Activated CD8-positive, alpha-beta T cell treated with anti-CD3 and anti-CD28 coated beads for 36 hours (primary cell): ENCODE data around the gene NTSR2. TPM values are rescaled to one million over a fixed set of nuclear protein-coding genes. Genes with fewer than 3 reads are reported as not detected.

Experiments
- ATAC-seq: fragments of 200-7000 bp; cut with Tn5 transposase; one replicate; pipeline ENCODE4 v1.10.0; 2021; ENCODE audit warnings: mild to moderate bottlenecking, moderate library complexity
- CTCF ChIA-PET: fragments of 350-600 bp; sonication (Branson Sonifier 250); formaldehyde crosslinking; loops from one replicate; lab custom pipeline; 2021; ENCODE audit warnings: antibody characterized with exemption; lab: Charles Lee
- POLR2A ChIA-PET: fragments of 350-600 bp; sonication (Branson Sonifier 250); formaldehyde crosslinking; loops from one replicate; lab custom pipeline; 2021; ENCODE audit warnings: antibody characterized with exemption; lab: Charles Lee
- DNase-seq: peaks from one replicate; pipeline ENCODE4 v3.0.0-alpha.2; 2020
- H3K27ac Mint-ChIP-seq: one replicate; pipeline ENCODE4 v1.8.0; 2021; ENCODE audit warnings: mild to moderate bottlenecking, mixed read lengths
- H3K27me3 Mint-ChIP-seq: one replicate; pipeline ENCODE4 v1.8.0; 2021; ENCODE audit warnings: mixed read lengths
- H3K36me3 Mint-ChIP-seq: one replicate; pipeline ENCODE4 v1.8.0; 2021; ENCODE audit warnings: low read depth, mixed read lengths
- H3K4me1 Mint-ChIP-seq: one replicate; pipeline ENCODE4 v1.8.0; 2021; ENCODE audit warnings: low read depth, mixed read lengths
- H3K4me3 Mint-ChIP-seq: one replicate; pipeline ENCODE4 v1.8.0; 2021; ENCODE audit warnings: mild to moderate bottlenecking, moderate library complexity, mixed read lengths
- H3K9me3 Mint-ChIP-seq: one replicate; pipeline ENCODE4 v1.8.0; 2021; ENCODE audit warnings: mixed read lengths
- CTCF ChIP-seq: fragments of 200-600 bp; IDR thresholded peaks from one replicate; pipeline ENCODE4 v1.8.0; 2022; ENCODE audit warnings: antibody characterized with exemption, mild to moderate bottlenecking
- intact Hi-C: fragments of 100-400 bp; cut with micrococcal nuclease; formaldehyde crosslinking; loops from one replicate; pipeline ENCODE4 v1.10.0; 2022
- total RNA-seq, 2 experiments: library from RNA; stranded (reverse); gene quantifications; one replicate each; pipeline ENCODE4 v1.2.3, GENCODE V29; 2021

Gene NTSR2
- total RNA-seq, 2 experiments from 2014 or later: not detected

- peaks cover 37% of the 10 kb centered on the region for H3K27me3 Mint-ChIP-seq
- H3K4me1 Mint-ChIP-seq: peaks cover 7% of the 10 kb centered on the region
- no peak overlapping the region for H3K27ac Mint-ChIP-seq
- ATAC-seq (no peak), DNase-seq (no peak)
- no peak for TF ChIP-seq CTCF
- peaks cover 3% of the 10 kb centered on the region for H3K9me3 Mint-ChIP-seq
- POLR2A ChIA-PET: no interaction called here
- H3K4me3 Mint-ChIP-seq: no peak overlapping the region
- intact Hi-C loops: no loop called here
- no peaks in the 10 kb centered on the region for H3K36me3 Mint-ChIP-seq
- CTCF ChIA-PET: no interaction called here
Measured at GRCh38 chr2:11674983-11675382, 5.0 kb upstream of the NTSR2 start.

- TF ChIP-seq CTCF: no peak
- ChIA-PET CTCF (interaction anchor here (1.0 kb wide), 1 partner anchor 69 kb away, joined by 3 read pairs; no protein-coding TSS in a partner anchor), POLR2A (no interaction called here)
- no peak for DNase-seq
- ATAC-seq: no peak
- H3K27ac Mint-ChIP-seq: no peak overlapping the region
- no peak overlapping the region for H3K4me3 Mint-ChIP-seq
- H3K36me3 Mint-ChIP-seq: no peaks in the 10 kb centered on the region
- intact Hi-C loops: no loop called here
- H3K9me3 Mint-ChIP-seq: peaks cover 3% of the 10 kb centered on the region
- peaks cover 42% of the 10 kb centered on the region for H3K27me3 Mint-ChIP-seq
- H3K4me1 Mint-ChIP-seq: peaks cover 7% of the 10 kb centered on the region
Measured at GRCh38 chr2:11672407-11672806, 2.4 kb upstream of the NTSR2 start.

- ChIA-PET POLR2A (no interaction called here), CTCF (no interaction called here)
- Mint-ChIP-seq H3K9me3 (peaks cover 6% of the 10 kb centered on the region), H3K27me3 (peaks cover 24% of the 10 kb centered on the region), H3K36me3 (no peaks in the 10 kb centered on the region), H3K27ac (no peak overlapping the region), H3K4me3 (no peak overlapping the region), H3K4me1 (peaks cover 4% of the 10 kb centered on the region)
- no peak for DNase-seq
- no peak for TF ChIP-seq CTCF
- intact Hi-C loops: no loop called here
- no peak for ATAC-seq
Measured at GRCh38 chr2:11667866-11668637, 1.9 kb downstream of the NTSR2 start.

GRCh38 chr2:11667194-11667593 lies 2.8 kb downstream of the NTSR2 start:
- TF ChIP-seq CTCF: no peak
- Mint-ChIP-seq H3K4me1 (peaks cover 3% of the 10 kb centered on the region), H3K4me3 (no peak overlapping the region), H3K27me3 (peaks cover 20% of the 10 kb centered on the region), H3K36me3 (peaks cover 1% of the 10 kb centered on the region), H3K9me3 (peaks cover 11% of the 10 kb centered on the region), H3K27ac (no peak overlapping the region)
- intact Hi-C loops: no loop called here
- ATAC-seq (no peak), DNase-seq (no peak)
- CTCF ChIA-PET: no interaction called here
- POLR2A ChIA-PET: no interaction called here

GRCh38 chr2:11665510-11666362 lies 4.3 kb downstream of the NTSR2 start:
- intact Hi-C loops: no loop called here
- H3K4me1 Mint-ChIP-seq: peaks cover 3% of the 10 kb centered on the region
- no peak for DNase-seq
- no peak overlapping the region for H3K27ac Mint-ChIP-seq
- H3K27me3 Mint-ChIP-seq: peaks cover 19% of the 10 kb centered on the region
- no peak for TF ChIP-seq CTCF
- no peak overlapping the region for H3K4me3 Mint-ChIP-seq
- ATAC-seq: no peak
- H3K9me3 Mint-ChIP-seq: peaks cover 11% of the 10 kb centered on the region
- CTCF ChIA-PET: interaction anchor here (1.0 to 1.4 kb wide), 3 partner anchors 15 to 120 kb away, joined by 3 to 4 read pairs (median 4); no protein-coding TSS in a partner anchor
- POLR2A ChIA-PET: no interaction called here
- H3K36me3 Mint-ChIP-seq: peaks cover 1% of the 10 kb centered on the region
